GM19240 (cell line): ENCODE results near the gene LPP.

Experiments used
- DNase-seq: peaks from one replicate; pipeline ENCODE4 v3.0.0; 2011; ENCODE audit warnings: low spot score; ENCODE audit not compliant: insufficient read length

The LPP gene

DNA sequence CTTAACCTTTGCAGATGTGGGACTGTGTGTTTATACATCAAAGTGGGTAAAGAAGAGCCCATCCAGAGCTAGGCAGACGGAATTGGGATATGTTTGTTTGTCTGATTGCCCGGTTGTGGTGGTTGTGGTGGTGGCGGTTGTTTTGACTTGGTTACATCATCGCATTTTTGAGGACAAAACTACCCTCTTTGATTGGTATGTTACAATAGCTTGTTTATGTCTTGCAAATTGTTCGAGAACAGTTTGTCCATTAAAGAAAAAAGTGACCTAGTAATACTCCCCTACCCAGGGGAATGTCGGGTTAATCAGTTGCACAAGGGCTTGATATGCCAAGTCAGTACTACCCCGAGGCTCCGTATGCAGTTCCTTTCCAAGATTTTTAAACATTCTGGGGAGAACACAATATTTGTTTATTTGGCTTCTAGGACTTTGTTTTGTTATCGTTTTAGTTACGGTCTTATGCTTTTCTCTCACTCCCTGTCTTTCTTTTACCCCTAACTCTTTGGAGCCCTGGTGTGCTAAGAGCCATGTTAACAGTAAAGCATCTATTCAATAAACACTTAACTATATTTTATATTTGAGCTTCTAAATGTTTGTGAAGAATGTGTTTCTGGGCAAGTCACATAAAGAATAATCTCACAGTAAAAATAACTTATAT is 315.4 kb downstream of the LPP start:
- no peak for DNase-seq

DNA sequence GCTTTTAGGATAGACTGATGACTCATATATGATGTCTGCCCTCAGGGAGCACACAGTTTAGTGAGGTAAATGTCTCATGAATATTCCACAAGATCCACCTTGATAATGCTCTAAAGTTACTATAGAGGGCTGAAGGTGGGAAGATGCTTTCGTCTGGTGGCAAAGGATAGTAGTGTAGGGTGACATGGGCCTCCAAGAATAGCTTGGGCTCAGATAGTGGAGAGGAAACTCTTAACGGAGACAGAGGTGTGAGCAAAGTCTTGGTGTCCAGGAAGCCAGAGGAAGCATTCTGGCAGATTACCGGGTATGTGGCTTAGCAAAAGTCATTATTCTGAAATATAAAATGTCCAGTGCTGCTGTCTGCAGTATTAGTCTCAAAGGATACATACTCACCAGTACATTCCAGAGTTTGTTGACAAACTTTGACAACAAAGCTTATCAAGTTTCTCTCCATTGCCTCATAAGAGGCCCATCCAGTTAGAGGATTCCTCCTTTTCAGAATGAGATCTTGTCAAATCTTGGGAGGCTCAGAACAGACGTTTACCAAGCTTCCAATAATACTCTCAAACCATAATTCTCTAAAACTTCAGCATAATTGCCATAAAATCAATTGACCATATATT is 316.7 kb downstream of the LPP start:
- no peak for DNase-seq

DNA sequence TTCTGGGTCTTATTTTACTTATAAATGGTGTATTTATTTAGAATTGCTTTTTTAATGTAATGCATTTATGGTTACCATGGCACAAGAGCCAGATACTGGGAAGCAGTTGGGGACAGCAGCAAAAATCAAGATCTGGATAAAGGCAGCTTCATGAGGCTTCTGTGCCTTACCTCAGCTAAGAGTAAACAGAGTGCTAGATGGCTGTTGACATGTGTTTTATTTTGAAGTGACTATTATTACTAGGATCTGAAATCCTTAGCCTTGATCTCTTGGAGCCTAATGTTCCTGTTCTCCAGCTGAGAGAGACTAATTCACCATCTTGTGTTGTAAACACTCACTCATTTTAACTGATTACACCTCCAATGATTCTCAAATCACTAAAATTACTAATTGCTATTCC is 317.8 kb downstream of the LPP start:
- no peak for DNase-seq

DNA sequence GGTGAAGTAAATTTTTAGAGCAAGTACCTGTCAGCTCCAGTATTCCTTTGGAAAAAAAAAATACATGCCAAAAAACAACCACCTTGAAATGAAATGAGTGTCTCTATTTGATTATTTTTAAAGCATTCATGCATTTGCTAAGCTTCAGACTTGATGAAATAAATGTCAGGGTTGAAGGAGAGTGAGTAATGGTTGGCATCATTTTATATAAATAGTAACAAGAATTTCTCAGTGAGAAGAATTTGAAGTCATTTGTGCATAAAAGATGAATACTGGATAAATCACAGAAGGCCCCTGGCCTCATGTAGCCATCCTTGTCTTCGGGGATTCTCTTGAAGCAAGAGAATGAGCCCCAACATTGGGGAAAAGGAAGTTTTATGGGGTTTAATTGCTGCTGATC is 318.4 kb downstream of the LPP start:
- no peak for DNase-seq

DNA sequence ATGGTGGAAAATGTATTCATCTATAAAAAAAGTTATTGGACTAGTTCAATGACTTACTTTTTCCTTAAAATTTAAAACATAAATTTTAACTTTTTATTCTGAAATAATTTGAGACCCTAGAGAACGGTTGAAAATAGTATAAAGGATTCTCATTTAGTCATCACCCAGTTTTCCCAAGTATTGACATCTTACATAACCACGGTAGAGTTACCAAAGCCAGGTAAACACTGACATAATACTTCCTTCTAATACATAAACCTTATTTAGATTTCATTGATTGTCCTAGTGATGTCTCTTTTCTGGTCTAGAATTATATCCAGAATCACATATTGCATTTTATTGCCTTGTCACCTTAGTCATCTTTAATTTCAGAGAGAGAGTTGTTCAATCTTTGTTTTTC is 319.1 kb downstream of the LPP start:
- DNase-seq, result no peak

DNA sequence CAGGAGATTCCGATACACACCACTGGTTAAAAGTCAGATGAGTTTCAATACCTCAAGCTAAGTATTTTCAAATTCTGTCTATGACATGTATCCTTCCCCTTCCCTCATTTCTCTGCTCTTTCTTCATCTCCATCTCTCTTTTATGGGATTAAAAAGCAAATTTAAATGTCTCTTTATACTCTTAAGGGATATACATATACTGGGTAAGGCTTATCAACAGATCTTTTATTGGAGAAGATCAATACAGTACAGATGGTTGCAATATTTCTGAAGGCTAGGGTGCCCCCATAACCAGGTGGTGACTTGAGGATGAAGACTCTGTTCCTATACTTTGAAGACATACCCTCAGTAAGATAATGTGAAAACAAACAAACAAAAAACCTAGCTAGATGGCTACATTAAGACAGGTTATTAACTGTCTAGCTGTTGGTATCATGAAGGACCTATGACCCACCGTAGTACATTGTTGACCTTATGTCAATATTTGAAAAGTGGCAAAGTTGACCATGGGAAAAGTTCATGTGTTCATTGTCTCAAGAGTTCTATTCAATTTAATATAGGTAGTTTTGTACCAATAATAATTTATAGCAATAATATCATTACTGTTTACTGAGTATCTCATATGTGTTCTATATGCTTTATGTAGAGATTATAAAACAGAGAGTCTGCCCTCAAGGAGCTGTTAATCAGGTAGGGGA is 319.8 kb downstream of the LPP start:
- no peak for DNase-seq

DNA sequence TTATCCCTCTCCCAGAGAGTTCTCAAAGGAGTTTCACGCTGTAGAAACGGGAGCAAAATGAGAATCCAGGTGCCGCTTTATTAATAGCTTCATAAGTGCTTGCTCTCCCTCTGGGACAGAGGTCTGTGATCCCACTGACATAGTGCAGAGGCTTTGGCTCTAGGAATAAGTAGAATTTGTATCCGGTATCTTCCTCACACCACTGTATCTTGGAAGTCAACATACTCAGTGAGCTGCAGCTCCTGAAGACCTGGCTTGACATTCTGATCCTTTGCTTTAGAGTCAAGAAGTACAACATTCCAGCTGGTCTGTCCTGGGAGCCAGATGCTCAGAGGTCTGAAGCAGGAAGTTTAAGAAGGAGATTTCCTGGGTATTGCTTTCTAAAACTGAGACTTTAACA is 323.0 kb downstream of the LPP start:
- DNase-seq, result no peak

DNA sequence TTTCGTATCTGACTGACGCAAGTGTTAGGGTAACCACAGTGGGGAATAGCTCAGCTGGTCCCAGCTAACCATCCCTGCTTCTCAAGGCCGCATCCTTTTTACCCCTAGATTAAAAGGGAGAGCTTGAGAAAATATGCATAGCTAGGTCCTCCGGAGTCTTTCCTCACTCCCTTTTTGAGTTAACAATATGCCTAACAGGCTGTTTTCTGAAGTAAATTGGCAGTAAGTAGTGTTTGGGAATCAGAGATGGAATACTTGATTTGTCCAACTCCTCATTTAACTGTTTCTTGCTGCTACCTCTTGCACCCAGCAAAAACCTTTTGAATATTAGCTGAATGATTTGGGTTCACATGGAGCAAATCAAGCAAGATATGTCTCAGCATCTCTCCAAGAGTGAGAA is 326.1 kb downstream of the LPP start:
- DNase-seq, result no peak

DNA sequence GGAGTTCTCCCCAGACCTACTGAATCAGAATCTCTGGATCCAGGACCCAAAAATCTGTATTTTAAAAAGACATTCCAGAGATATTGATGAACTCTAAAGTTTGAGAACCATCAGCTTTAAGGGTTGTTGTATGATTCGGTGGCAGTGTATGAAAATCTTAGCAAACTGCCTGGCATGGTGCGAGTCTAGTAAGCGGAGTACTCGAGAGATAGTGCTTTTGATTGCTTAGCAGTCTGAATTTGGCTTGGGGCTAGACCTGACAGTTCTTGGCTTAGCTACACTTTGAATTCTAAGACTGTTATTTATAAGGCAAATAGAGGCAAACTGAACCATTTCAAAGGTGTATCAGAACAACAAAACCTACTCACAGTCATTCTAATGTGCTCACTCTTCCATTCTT is 329.0 kb downstream of the LPP start:
- no peak for DNase-seq

DNA sequence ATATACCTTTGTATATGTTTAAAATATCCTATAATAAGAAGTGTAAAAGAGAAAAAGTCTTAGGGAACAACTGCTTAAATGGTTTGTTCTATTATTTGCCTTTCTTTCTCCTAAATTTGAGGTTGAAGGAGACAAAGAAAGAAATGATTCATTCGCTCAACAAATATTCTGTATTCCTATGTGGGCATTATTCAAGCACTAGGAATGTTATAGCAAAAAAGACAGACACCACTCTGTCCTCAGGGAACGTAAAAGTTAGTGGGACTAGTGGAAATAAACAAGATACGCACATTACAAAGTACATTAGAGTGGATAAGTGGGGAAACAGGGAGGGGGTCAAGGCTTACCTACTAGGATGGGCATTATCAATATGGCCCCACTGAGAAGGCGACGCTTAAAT is 332.2 kb downstream of the LPP start:
- DNase-seq, result no peak

DNA sequence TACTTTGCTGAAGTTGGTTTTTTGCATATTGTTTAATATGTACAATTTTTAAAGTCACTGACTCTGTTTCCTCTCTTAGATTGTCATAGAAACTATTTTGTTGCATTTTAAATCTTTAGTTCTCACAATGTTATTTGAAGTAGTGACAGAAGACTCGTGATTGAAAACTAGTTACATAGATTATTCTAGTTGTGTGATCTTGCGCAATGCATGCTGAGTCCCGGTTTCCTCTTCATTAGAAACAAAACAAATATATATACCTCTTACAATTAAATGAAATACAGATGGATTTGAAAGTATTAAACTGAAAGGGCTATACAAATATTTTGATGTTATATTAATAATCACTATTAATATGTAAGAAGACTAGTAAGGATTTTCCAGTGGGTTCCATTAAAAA is 333.0 kb downstream of the LPP start:
- DNase-seq, result no peak

DNA sequence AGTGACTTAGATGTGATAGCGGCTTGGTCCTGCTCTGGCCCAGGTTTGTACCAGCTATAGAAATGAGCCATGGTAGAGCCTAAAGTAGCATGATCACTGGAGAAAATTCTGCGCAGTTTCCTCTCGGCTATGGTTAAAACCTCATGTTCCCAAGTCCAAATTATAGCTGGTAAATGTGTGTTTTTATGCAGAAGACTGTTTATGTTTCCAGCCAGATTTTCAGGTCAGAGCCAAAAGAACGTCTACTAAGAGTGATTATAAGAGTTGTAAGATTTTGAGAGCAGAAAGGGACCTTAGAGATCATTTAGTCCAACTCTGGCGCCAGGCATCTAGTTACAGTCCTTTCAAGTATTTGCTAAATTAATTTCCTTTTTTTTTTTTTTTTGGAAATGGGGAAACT is 333.7 kb downstream of the LPP start:
- no peak for DNase-seq

DNA sequence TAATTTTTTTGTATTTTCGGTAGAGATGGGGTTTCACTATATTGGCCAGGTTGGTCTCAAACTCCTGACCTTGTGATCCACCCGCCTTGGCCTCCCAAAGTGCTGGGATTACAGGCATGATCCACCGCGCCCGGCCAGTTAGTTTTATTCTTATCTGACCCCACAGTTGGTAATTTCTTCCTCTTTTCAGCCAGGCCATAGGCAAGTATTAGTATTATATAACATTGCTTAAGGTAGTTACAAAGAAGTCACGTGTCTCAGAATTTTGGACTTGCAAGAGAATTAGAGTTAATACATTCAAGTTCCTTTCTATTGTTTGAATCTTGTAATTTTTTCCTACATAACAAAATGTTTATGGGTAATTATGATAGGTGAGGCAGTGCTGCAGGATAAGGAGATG is 334.8 kb downstream of the LPP start:
- no peak for DNase-seq

DNA sequence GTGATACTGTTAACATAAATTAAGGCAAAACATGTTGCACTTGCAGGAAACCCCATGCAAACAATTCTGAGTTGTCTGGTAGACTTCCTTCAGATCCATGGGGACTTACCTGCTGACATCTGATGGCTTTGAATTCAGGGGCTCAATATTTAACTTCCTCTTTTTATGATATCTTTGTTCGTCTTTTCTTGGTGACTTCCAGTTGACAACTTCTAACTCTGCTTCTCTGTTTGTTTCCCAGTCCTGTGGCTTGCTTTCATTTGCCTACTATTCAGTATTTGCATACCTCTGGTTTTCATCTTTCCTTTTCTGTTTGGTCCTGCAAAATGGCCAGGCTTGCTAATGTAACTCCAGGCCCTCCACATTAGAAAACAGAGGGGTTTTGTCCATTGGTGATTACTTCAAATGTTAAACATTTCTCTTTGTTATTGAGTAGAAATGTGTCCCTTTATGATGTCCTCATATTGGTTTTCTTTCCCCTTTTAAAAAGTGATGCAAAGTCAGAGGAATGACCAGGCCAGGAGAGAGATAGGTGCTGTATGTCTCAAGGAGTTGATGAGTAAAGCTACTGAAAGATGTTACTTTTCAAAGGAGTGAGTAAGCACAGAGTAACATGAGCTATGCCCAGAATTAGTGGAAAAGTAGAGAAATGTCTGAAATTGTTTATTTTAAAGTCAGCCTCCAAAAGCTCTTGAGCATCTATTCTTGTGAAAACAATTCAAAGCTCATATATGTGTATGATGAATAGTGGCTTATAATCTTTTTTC is 335.9 kb downstream of the LPP start:
- DNase-seq, result no peak

DNA sequence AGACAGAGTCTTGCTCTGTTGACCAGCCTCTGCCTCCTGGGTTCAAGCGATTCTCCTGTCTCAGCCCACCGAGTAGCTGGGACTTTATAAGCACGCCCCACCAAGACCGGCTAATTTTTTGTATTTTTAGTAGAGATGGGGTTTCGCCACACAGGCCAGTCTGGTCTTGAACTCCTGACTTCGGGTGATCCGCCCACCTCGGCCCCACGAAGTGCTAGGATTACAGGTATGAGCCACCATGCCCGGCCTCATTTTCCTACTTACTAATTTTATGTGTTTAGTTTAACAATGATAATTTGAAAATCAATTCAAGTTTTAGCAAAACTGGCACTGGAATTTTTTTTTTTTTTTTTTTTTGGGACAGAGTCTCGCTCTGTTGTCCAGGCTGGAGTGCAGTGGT is 336.5 kb downstream of the LPP start:
- no peak for DNase-seq

DNA sequence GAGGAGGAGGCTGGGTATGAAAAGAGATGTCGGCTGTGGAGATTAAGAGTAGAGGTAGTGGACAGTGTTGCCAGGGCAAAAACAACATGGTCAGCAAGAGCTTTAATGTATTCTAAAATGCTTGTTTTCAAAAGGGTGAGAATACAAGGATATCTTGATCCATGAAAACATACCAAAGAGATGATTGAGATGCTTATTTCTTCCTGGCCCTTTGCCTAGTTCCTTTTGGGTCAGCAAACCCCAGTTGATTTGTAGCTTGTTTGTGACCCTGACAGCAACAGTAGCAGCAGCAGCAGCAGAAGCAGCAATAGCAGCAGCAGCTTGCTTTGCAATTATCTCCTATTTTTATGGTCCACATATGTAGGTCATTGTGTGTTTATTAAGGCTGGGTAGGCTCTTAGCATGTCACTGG is 337.3 kb downstream of the LPP start:
- no peak for DNase-seq

DNA sequence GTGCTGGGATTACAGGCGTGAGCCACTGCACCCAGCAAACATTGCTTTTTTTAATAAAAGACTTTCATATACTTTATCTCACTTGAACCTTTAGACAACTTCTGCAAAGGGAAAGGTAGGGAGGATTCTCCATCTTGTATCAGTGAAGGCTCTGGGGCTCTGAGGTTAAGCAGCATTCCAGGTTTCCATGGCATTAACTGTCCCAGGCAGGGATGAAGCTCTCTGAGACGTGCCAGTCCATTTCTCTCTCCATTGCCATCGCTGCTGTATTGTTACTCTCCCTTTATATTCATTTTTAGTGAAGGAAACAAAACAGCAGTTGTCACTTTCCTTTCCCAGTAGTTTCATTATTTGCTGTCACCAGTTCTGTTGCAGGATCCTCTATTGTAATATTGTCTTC is 342.4 kb downstream of the LPP start:
- DNase-seq, result no peak

DNA sequence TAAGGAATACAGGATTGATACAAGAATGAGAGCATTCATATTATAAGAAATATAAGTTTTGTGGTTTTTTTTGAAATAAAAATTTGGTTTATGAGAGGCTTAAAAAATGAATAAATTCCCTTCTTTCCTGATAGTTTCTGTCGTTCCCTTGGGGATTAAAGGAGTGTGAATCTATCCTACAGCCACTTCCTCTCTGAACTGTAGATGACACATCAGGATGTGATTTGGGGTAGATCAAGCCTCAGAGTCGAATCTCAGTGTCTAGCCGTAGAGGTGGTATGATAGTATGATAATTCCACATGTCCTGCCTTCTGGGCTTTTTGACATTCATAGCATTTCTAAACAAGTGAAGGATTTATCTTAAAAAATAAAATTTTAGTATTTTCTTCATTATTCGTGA is 343.1 kb downstream of the LPP start:
- no peak for DNase-seq

DNA sequence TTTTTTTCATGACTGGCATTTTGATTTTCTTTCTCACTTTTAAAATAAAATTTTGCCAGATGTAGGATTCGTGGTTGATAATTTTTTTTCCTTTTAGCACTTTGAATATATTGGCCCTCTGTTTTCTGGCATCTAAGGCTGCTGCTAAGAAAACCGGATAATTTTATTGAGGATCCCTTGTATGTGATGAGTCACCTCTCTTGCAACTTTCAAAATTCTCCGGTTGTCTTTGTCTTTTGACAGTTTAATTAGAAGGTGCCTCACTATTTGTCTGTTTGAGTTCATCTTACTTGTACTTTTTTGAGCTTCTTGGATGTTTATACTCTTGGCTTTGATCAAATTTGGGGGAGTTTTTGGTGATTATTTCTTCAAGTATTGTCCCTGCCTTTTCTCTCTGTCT is 349.7 kb downstream of the LPP start:
- no peak for DNase-seq

DNA sequence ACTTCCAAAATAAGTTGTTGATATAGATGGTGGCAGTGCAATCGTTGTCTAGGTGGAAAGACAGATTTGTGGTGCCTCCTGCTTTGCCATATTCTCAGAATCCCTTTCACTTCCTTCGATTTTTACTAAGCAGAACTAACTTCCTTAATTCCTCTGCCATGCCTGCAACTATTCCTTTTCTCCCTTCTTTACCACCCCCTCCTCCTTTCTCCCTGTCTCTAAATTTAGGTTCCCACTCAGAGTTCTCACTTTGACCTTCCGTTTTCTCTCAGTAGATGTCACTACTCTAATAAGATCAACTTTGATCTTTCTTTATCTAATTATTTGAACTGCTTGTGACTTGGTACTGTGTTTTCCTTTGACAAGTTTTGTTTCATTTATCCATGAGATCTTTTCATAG is 351.2 kb downstream of the LPP start:
- DNase-seq, result no peak

DNA sequence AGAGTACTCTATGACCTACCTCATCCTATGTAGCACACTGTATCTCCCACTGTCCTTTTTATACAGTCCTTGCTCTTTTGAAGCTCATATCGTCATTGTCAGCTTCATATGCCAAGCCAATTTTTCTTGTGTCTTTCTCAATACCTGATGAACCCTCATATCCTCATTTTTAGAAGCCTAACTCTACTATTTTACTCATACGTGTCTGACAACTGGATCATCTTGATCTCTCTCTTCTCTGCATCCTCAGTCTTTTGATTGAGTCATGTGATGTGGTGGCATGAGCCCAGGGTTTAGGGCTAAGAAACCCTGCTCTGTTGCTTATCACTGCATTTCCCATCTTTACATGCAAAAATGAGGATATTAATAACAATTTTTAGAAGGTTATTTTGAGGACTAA is 352.0 kb downstream of the LPP start:
- DNase-seq, result no peak

DNA sequence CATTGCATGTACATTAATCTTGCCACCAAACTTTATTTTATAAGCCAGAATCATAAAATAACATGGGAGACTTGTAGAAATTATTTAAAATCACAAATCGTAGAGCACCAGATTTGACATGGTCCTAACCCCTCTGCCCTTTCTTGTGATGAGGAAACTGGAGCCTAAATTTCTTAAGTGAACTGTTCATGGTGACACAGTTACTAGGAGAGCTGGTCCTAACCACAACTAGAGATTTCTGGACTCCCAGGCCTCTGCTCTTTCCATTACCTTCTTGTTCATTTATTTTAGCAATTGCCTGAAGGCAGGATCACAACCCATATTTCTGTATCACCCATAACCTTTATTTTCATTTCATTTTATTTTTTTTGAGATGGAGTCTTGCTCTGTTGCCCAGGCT is 352.5 kb downstream of the LPP start:
- DNase-seq, result no peak
